Measurements from ENCODE around the gene USP48.
A peak's percentile ranks its signal among the peaks of the same experiment; 100 is the strongest.
"Not testable (repeated sequence)": the region's sequence is repeated elsewhere in the genome, so short reads cannot be mapped to it uniquely, and the experiment has no call there.

The USP48 gene

DNA sequence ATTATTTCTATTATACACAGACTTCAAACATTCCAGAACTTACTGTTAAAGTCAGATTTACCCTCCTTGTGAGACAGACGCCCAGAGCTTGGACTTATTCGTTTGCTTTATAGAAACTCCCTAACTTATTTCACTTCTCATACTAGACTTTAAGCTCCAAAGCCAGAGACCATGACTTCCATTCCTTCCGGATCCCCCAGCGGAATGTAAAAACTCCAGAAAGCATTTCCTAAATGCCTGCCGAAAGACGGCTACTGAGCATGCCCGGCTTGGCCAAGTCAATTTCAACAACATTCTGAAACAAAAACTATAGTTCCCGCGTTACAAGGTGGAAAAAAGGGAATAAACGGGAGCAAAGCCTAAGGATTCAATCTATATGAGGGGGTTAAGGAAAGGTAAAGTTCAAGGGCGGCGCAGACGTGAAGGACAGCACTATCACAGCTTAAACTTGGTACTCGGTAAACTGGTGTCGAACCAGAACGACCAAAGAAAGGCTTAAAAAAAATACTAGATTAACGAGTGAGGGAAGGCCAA, 1.1 kb downstream of the USP48 start:
- no peaks in the 10 kb centered on the region for H3K36me3 ChIP-seq (ENCODE audit: control insufficient read depth, insufficient read depth, low read length)
- no peaks in the 10 kb centered on the region for H3K27me3 ChIP-seq (replicated peaks; ENCODE audit: control insufficient read depth, insufficient read depth, low read length)
- TF ChIP-seq, protein P1, sequence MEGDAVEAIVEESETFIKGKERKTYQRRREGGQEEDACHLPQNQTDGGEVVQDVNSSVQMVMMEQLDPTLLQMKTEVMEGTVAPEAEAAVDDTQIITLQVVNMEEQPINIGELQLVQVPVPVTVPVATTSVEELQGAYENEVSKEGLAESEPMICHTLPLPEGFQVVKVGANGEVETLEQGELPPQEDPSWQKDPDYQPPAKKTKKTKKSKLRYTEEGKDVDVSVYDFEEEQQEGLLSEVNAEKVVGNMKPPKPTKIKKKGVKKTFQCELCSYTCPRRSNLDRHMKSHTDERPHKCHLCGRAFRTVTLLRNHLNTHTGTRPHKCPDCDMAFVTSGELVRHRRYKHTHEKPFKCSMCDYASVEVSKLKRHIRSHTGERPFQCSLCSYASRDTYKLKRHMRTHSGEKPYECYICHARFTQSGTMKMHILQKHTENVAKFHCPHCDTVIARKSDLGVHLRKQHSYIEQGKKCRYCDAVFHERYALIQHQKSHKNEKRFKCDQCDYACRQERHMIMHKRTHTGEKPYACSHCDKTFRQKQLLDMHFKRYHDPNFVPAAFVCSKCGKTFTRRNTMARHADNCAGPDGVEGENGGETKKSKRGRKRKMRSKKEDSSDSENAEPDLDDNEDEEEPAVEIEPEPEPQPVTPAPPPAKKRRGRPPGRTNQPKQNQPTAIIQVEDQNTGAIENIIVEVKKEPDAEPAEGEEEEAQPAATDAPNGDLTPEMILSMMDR (IDR thresholded peaks at IDR 0.05; ENCODE audit: insufficient read depth, low read length, poor library complexity, severe bottlenecking) = no peak
- H3K4me3 ChIP-seq (replicated peaks; ENCODE audit: low read depth, low read length) = peak overlapping the region; percentile 94
- DNase-seq (ENCODE audit: extremely low read depth, insufficient read length) = no peak

DNA sequence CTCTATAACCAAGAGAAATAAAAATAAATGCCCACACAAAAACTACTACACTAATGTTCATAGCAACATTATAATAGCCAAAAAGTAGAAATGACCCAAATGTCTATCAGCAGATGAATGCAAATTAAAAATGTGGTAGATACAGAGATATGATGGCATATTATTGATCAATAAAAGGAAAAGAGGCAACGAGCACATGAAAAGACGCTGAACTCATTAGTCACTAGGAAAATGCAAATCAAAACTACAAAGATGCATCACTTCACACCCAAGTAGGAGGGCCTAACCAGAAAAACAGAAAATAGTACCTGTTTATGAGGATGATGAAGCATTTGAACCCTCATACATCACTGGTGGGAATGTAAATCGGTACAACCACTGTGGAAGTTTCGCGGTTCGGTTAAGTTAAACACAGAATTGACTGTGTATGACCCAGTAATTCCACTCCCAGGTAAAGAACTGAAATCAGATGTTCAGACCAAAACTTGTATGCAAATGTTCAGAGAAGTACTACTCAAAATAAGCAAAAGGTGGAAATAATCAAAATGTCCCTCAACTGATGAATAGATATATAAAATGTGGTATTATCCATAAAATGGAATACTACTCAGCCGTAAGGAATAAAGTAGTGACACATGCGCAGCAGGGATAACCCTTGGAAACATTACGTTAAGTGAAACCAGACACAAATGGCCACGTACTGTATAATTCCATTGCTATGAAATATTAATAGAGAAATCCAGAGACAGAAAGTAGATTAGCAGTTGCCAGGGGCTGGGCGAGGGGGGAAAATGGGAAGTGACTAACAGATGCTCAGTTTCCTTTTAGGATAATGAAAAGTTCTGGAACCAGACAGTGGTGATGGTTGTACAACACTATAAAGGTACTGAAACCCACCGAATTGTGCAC, 3.1 kb downstream of the USP48 start:
- Histone ChIP-seq H3K4me3 (replicated peaks; ENCODE audit: low read depth, low read length) (peak overlapping the region; percentile 94), H3K36me3 (ENCODE audit: control insufficient read depth, insufficient read depth, low read length) (no peaks in the 10 kb centered on the region), H3K27me3 (replicated peaks; ENCODE audit: control insufficient read depth, insufficient read depth, low read length) (no peaks in the 10 kb centered on the region)
- TF ChIP-seq, protein P1 (IDR thresholded peaks at IDR 0.05; ENCODE audit: insufficient read depth, low read length, poor library complexity, severe bottlenecking) = no peak
- DNase-seq (ENCODE audit: extremely low read depth, insufficient read length) = peak; percentile 74

DNA sequence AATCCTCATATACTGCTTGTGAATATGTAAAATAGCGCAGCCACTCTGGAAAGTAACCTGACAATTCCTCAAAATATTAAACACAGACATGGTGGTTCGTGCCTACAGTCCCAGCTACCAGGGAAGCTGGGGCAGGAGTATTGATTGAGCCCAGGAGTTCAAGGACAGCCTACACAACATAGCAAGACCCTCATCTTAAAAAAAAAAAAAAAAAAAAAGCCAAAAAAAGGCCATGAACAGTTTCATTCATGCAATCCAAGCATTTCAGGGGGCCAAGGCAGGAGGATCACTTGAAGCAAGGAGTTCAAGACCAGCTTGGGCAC, 4.6 kb downstream of the USP48 start:
- TF ChIP-seq, protein P1 (IDR thresholded peaks at IDR 0.05; ENCODE audit: insufficient read depth, low read length, poor library complexity, severe bottlenecking) = no peak
- Histone ChIP-seq H3K4me3 (replicated peaks; ENCODE audit: low read depth, low read length) (no peak overlapping the region; the same call in 1 of the 2 replicates), H3K27me3 (replicated peaks; ENCODE audit: control insufficient read depth, insufficient read depth, low read length) (no peaks in the 10 kb centered on the region), H3K36me3 (ENCODE audit: control insufficient read depth, insufficient read depth, low read length) (no peaks in the 10 kb centered on the region)
- DNase-seq (ENCODE audit: extremely low read depth, insufficient read length) = no peak

DNA sequence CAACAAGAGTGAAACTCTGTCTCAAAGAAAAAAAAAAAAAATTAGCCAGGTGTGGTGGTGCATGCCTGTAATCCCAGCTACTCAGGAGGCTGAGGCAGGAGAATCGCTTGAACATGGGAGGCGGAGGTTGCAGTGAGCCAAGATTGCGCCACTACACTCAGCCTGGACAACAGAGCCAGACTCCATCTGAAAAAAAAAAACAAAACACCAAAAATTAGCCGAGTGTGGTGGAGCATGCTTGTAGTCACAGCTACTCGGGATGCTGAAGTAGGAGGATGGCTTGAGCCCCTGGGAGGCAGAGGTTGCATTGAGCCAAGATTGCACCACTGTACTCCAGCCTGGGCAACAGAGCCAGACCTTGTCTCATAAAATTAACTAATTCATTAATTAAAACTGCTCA, 6.0 kb downstream of the USP48 start:
- DNase-seq (ENCODE audit: extremely low read depth, insufficient read length); H3K36me3 ChIP-seq (ENCODE audit: control insufficient read depth, insufficient read depth, low read length); H3K27me3 ChIP-seq (replicated peaks; ENCODE audit: control insufficient read depth, insufficient read depth, low read length); H3K4me3 ChIP-seq (replicated peaks; ENCODE audit: low read depth, low read length): not testable (repeated sequence)

DNA sequence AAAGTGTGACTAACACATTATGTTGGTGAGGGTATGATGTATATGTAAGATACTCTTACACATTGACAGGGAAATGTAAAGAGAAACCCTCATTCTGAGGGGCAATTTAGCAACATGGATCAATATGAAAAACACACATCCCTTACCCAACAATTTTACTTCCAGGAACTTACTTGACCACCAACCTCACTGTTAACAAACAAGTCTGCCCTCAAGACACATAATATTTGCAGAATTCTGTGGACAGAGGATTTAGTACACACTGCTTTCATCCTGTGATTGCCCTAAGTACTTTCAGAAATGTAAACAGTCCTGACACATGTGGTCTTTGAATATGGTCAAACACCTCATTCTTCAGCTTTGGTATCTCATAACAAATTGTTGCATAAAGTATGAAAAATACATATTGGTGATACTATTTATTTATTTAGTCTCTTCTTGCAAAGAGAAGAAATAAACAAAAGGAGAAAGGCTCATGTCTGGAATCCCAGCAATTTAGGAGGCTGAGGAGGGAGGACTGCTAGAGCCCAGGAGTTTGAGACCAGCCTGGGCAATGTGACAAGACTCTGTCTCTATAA, 6.9 kb downstream of the USP48 start:
- Histone ChIP-seq H3K27me3 (replicated peaks; ENCODE audit: control insufficient read depth, insufficient read depth, low read length) (no peaks in the 10 kb centered on the region), H3K36me3 (ENCODE audit: control insufficient read depth, insufficient read depth, low read length) (no peaks in the 10 kb centered on the region; the same call in 1 of the 2 replicates), H3K4me3 (replicated peaks; ENCODE audit: low read depth, low read length) (no peak overlapping the region)
- no peak for DNase-seq (ENCODE audit: extremely low read depth, insufficient read length)
- TF ChIP-seq, protein P1 (IDR thresholded peaks at IDR 0.05; ENCODE audit: insufficient read depth, low read length, poor library complexity, severe bottlenecking) = no peak

DNA sequence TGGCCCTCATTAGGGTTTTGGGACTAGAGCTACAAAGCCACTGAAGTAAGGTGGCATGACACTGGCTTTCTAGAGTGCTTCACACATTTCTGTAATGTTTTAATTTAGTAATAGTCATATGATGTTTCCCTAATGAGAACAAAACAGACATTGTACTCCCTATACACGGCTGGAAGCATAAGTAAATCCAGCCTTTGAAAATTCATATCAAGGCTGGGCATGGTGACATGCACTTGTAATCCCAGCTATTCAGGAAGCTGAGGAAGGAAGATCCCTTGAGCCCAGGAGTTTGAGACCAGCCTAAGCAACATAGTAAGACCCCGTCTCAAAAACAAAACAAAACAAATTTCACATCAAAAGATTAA, 7.4 kb downstream of the USP48 start:
- Histone ChIP-seq H3K27me3 (replicated peaks; ENCODE audit: control insufficient read depth, insufficient read depth, low read length) (no peaks in the 10 kb centered on the region), H3K4me3 (replicated peaks; ENCODE audit: low read depth, low read length) (no peak overlapping the region), H3K36me3 (ENCODE audit: control insufficient read depth, insufficient read depth, low read length) (no peaks in the 10 kb centered on the region; the same call in 1 of the 2 replicates)
- TF ChIP-seq, protein P1 (IDR thresholded peaks at IDR 0.05; ENCODE audit: insufficient read depth, low read length, poor library complexity, severe bottlenecking) = no peak
- no peak for DNase-seq (ENCODE audit: extremely low read depth, insufficient read length)
